ENCODE results near the gene SERP1. TPM values are rescaled to one million over a fixed set of nuclear protein-coding genes. Genes with fewer than 3 reads are reported as not detected.
"Not testable (repeated sequence)": the region's sequence is repeated elsewhere in the genome, so short reads cannot be mapped to it uniquely, and the experiment has no call there.

Gene SERP1
- total RNA-seq, 1 experiment from 2014 or later, result 439 TPM

- intact Hi-C loops (cut with micrococcal nuclease), result no loop called here
- Histone ChIP-seq H3K9me2 (replicated peaks; ENCODE audit: low read length) (no peaks in the 10 kb centered on the region), H3F3A (ENCODE audit: low read length, unreplicated experiment) (no peaks in the 10 kb centered on the region), H3K9ac (ENCODE audit: low read length) (no peak overlapping the region), H3K27me3 (ENCODE audit: low read length) (no peaks in the 10 kb centered on the region), H3K4me1 (ENCODE audit: insufficient read depth, low read length) (no peaks in the 10 kb centered on the region), H3K27ac (ENCODE audit: low read length) (no peak overlapping the region), H4K20me1 (ENCODE audit: low read length) (no peaks in the 10 kb centered on the region), H3K9me3 (ENCODE audit: low read length) (no peaks in the 10 kb centered on the region), H3K4me2 (ENCODE audit: low read length) (no peak overlapping the region), H2AFZ (ENCODE audit: low read length) (no peak overlapping the region), H3K4me3 (ENCODE audit: low read length) (no peak overlapping the region), H3K79me2 (ENCODE audit: low read length) (no peaks in the 10 kb centered on the region), H3K36me3 (ENCODE audit: low read depth, low read length) (no peaks in the 10 kb centered on the region)
- TF ChIP-seq EZH2 (IDR thresholded peaks at IDR 0.05; ENCODE audit: low read length, unreplicated experiment), result no peak
- no peak for TF ChIP-seq CTCF (conservative IDR thresholded peaks at IDR 0.05; ENCODE audit: low read depth, low read length)
- no peak for TF ChIP-seq EZH2phosphoT487 (IDR thresholded peaks at IDR 0.05; ENCODE audit: borderline replicate concordance, low read length)
- CTCF ChIA-PET, result no interaction called here
- BruUV-seq (replicated peaks), result no TSS peak
- DNase-seq (no peak), ATAC-seq (no peak)
- POLR2A ChIA-PET (ENCODE audit: unreplicated experiment), result no interaction called here
Observed at GRCh38 chr3:150504483-150504882, 41.8 kb downstream of the SERP1 start.

DNA sequence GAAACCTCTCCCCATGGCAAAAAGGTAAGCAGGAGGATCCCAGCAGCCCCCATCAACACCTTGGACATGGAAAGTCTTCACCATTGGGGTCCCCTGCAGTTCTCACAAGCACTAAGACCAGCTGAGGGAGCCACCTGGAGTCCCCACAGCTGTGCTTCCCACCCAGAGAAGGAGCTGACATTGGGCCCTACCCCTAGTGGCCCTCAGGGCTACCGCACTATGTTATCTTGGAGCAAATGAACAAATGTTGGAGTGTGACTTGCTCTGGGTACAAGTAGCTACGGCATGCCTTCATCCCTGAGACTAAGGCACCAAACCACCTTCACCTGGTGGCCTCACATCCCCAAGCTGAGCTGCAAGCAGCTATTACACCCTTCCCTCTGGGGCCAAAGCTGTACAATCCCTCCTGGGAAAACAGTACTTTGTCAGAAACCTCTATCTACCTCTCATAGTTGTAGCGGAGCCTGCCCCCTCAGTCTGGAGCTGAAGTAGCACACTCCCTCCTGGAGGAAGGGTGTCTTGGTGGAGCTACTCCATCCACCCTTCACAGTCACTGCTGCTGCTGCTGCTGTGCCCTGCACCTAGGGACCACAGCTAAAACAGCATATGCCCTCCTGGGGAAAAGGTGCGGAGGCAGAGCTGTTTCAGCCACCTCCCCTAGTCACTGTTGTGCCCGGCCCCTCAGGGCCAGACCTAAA lies 42.7 kb downstream of the SERP1 start:
- H3K27me3 ChIP-seq (ENCODE audit: low read length), result no peaks in the 10 kb centered on the region
- no TSS peak for BruUV-seq (replicated peaks)
- H2AFZ ChIP-seq (ENCODE audit: low read length), result no peak overlapping the region
- no peaks in the 10 kb centered on the region for H3F3A ChIP-seq (ENCODE audit: low read length, unreplicated experiment)
- no peaks in the 10 kb centered on the region for H3K36me3 ChIP-seq (ENCODE audit: low read depth, low read length)
- no peaks in the 10 kb centered on the region for H3K79me2 ChIP-seq (ENCODE audit: low read length)
- H3K9me3 ChIP-seq (ENCODE audit: low read length), result no peaks in the 10 kb centered on the region
- H4K20me1 ChIP-seq (ENCODE audit: low read length), result no peaks in the 10 kb centered on the region
- H3K4me2 ChIP-seq (ENCODE audit: low read length), result no peak overlapping the region
- no peak for DNase-seq
- no peaks in the 10 kb centered on the region for H3K9me2 ChIP-seq (replicated peaks; ENCODE audit: low read length)
- no peak overlapping the region for H3K9ac ChIP-seq (ENCODE audit: low read length)
- H3K27ac ChIP-seq (ENCODE audit: low read length), result no peak overlapping the region
- ChIA-PET POLR2A (ENCODE audit: unreplicated experiment) (no interaction called here), CTCF (no interaction called here)
- peaks cover 4% of the 10 kb centered on the region for H3K4me1 ChIP-seq (ENCODE audit: insufficient read depth, low read length)
- intact Hi-C loops (cut with micrococcal nuclease), result no loop called here
- no peak for ATAC-seq
- TF ChIP-seq CTCF (conservative IDR thresholded peaks at IDR 0.05; ENCODE audit: low read depth, low read length), result 0 out of 2 replicates have a peak, but pooled peaks have one; percentile 12
- TF ChIP-seq EZH2phosphoT487 (IDR thresholded peaks at IDR 0.05; ENCODE audit: borderline replicate concordance, low read length), result no peak
- H3K4me3 ChIP-seq (ENCODE audit: low read length), result no peak overlapping the region

- H3K36me3 ChIP-seq (ENCODE audit: low read depth, low read length); H3K27ac ChIP-seq (ENCODE audit: low read length); H3K27me3 ChIP-seq (ENCODE audit: low read length); H4K20me1 ChIP-seq (ENCODE audit: low read length); H3K79me2 ChIP-seq (ENCODE audit: low read length); POLR2A ChIA-PET (ENCODE audit: unreplicated experiment); H3K4me2 ChIP-seq (ENCODE audit: low read length); CTCF ChIA-PET; DNase-seq; H3K9ac ChIP-seq (ENCODE audit: low read length); H3K9me2 ChIP-seq (replicated peaks; ENCODE audit: low read length); ATAC-seq; intact Hi-C loops (cut with micrococcal nuclease); H2AFZ ChIP-seq (ENCODE audit: low read length); H3F3A ChIP-seq (ENCODE audit: low read length, unreplicated experiment); H3K9me3 ChIP-seq (ENCODE audit: low read length); H3K4me3 ChIP-seq (ENCODE audit: low read length); BruUV-seq (replicated peaks): not testable (repeated sequence)
- H3K4me1 ChIP-seq (ENCODE audit: insufficient read depth, low read length), result peaks cover 26% of the 10 kb centered on the region
Observed at GRCh38 chr3:150500960-150501359, 45.3 kb downstream of the SERP1 start.

All from PC-3 (cell line).